HFF-Myc (cell line): Measurements from ENCODE around the gene SH3PXD2A.

Source experiments
- DNase-seq: peaks from one replicate; pipeline ENCODE4 v3.0.0-alpha.2; 2011; ENCODE audit warnings: low read depth; ENCODE audit errors: extremely low read depth
- H3K4me3 ChIP-seq: replicated peaks from 2 replicates; pipeline ENCODE4 v1.5.1; 2011; ENCODE audit warnings: low read depth, mild to moderate bottlenecking, control low read depth, low read length
- TF ChIP-seq, protein P1 (sequence below): IDR thresholded peaks from 2 replicates; pipeline ENCODE4 v1.5.1; 2012; ENCODE audit warnings: mild to moderate bottlenecking, low read depth, low read length, control low read depth; ENCODE audit errors: missing control alignments

The SH3PXD2A gene

DNA sequence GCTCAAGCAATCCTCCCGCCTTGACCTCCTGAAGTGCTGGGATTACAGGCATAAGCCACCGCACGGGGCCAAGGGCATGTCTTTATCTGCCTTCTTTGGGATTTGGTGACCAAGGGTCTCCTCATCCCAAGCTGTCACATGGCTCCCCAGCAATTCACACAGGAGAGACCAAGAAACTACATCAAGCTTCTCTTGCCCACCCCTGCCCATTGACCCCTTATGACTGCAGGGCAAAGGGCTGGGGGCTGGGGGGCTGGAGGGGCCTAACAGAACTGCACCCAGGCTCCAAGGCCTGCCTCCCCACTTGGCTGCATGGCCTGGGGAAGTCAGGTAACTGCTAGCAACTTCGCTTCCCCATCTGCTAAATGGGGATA is 137.1 kb downstream of the SH3PXD2A start:
- TF ChIP-seq, protein P1, sequence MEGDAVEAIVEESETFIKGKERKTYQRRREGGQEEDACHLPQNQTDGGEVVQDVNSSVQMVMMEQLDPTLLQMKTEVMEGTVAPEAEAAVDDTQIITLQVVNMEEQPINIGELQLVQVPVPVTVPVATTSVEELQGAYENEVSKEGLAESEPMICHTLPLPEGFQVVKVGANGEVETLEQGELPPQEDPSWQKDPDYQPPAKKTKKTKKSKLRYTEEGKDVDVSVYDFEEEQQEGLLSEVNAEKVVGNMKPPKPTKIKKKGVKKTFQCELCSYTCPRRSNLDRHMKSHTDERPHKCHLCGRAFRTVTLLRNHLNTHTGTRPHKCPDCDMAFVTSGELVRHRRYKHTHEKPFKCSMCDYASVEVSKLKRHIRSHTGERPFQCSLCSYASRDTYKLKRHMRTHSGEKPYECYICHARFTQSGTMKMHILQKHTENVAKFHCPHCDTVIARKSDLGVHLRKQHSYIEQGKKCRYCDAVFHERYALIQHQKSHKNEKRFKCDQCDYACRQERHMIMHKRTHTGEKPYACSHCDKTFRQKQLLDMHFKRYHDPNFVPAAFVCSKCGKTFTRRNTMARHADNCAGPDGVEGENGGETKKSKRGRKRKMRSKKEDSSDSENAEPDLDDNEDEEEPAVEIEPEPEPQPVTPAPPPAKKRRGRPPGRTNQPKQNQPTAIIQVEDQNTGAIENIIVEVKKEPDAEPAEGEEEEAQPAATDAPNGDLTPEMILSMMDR, result no peak
- DNase-seq, result no peak
- no peak overlapping the region for H3K4me3 ChIP-seq

DNA sequence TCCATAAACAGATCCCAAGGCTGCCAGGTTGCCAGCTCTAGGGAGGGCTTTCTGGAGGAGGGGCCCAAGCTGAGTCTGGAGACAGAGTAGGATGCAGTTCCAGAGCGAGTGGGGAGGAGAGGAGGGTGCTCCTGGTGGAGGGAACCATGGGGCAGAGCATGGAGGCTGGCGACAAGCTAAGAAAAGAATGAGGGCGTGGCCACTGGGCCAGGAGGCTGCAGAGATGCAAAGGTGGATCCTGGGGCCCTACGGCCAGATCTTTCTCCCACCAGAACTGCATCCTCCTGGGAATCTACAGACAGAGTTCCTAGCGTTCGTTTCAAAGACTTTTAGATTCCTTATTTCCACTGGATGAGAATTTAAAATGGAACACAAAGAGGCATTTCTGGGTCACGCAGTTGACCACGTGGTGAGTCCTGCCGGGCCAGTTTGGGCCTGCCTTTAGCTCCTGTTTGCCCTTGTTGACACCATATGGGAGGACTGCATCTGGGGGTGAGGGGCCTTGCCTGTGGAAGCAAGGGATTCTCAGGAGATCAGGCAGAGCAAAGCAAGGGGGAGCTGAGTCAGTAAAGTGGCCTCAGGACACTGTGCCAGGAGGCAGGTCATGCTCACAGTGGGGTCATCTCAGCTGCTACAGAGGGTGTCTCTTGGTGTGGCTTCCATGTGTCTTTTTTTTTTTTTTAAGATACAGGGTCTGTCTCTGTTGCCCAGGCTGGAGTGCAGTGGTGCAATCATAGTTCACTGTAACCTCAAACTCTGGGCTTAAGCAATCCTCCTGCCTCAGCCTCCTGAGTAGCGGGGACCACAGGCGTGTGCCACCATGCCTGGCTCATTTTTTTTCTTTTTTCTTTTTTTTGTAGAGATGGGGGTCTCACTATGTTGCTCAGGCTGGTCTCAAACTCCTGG is 137.8 kb downstream of the SH3PXD2A start:
- H3K4me3 ChIP-seq, result no peak overlapping the region
- no peak for DNase-seq
- TF ChIP-seq, protein P1, result no peak

DNA sequence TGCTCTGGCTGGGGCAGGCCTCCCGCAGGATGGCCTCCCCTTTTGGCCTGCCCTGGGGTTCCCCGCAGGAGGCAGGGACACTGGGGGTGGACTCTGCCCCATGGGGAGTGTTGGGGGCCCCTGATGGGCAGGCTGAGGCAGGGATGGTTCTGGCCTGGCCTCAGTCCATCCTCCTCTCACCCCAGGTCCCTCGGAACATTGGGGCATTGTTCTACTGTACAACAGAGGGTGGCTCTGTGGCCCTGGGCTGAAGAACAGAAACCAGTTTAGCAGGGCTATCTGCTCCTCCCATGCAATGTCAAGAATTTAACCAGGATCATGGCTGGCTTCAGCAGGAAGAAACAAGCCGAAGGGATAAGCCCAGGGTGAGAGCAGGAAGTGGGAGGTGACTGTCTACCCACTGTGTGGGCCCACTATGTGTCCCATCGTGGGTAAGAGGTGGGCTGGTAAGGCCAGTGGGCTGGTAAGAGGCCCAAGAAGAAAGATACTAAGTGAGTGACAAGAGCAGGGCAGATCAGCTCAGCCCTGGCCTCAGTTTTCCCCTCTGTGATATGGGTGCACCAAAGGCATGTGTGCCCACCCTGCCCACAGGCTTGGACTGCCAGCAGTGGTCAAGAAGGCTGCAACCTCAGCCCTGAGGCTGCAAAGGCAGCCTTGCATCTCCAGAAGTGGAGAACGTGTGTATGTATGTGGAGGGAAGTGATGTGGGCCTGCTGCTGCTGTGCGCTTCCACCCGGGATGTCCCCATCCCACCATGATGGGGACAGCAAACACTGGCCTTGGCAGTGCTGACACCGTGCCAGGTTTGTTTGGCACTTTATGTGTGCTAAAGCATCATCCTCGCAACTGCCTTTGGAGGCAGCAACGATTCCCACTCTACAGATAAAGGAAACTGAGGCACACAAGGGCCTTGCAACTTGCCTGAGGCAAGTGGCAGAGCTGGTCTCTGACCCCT is 138.9 kb downstream of the SH3PXD2A start:
- no peak overlapping the region for H3K4me3 ChIP-seq
- TF ChIP-seq, protein P1, result no peak
- no peak for DNase-seq

DNA sequence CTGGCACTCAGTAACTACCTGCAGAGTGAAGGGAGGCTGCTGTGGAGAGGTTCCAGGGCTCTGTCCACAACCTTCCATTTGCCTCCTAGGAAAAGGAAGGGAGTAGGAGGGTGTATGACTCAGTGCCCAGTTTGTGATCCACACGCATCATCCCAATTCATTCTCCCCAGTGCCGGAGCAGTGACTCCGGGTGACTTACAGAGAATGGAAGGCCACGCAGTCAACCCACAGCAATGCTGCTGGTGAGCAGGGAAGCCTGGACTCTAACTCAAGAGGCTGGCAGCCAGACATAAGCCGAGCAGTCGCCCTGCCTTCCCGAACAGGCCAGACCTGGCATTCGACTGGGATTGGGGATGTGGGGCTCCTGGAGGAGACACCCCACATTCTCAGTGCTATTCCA is 139.9 kb downstream of the SH3PXD2A start:
- no peak overlapping the region for H3K4me3 ChIP-seq
- TF ChIP-seq, protein P1, result no peak
- no peak for DNase-seq

DNA sequence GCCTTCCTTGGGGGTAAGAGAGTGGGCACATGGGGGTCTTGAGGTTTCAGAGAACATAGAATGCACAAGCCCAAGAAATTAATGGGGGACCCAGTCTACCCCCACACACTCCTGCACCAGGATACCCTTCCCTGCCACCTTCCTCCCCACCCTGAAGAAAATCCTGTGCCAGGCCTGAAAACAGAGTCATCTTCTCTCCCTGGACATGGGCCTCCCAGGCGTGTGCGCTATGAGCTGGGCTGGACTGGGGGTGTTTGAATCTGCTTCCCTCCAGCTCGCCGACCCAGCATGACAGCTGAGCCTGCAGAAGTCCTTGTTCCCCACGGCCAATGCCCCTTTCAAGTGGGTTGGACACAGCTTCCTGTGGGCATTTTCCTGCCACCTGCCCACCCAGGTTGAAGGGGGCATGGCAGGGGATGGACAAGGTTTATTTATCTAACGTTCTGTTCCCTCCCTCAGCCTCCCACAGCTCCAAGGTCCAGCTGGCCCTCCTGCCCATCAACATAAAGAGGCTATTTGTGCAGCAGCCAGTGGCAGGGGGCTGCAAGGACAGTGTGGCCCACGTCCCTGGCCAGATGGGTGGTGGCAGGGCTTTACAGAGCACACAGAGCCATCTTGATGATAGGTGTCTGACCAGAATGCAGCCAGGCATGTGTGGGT is 141.0 kb downstream of the SH3PXD2A start:
- no peak for DNase-seq
- TF ChIP-seq, protein P1, result no peak
- H3K4me3 ChIP-seq, result no peak overlapping the region

DNA sequence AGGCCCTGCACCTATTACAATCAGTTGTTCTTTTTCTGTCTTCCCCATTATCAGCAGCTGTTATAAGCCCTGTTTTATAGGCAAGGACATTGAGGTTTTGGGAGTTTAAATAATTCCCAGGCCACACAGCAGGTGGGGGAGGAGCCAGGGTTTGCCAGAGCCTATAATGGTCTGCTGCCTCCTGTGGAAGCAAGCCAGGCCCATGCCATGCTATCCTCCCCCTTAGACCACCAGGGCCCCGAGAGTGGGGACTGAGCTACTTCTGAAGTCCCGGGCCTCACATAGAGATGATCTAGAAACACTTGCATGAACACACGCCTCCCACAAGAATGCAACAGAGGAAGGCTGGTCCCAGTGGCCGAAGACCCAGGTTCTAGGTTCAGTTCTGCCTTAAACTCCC is 141.7 kb downstream of the SH3PXD2A start:
- no peak for DNase-seq
- TF ChIP-seq, protein P1, result no peak
- no peak overlapping the region for H3K4me3 ChIP-seq
